Activated naive CD8-positive, alpha-beta T cell treated with anti-CD3 and anti-CD28 coated beads, Interleukin-2, amount 50 U/mL, for 16 hours (primary cell): ENCODE data around the gene VRK3.

ENCODE experiments used
- DNase-seq: peaks from one replicate; pipeline ENCODE4 v3.0.0-alpha.2; 2020; ENCODE audit warnings: low read depth, low spot score

Gene VRK3

GRCh38 chr19:49931293-49932040 lies 93.7 kb downstream of the VRK3 start:
- no peak for DNase-seq

- DNase-seq = no peak
Measured at GRCh38 chr19:49930483-49931011, 94.6 kb downstream of the VRK3 start.

DNA sequence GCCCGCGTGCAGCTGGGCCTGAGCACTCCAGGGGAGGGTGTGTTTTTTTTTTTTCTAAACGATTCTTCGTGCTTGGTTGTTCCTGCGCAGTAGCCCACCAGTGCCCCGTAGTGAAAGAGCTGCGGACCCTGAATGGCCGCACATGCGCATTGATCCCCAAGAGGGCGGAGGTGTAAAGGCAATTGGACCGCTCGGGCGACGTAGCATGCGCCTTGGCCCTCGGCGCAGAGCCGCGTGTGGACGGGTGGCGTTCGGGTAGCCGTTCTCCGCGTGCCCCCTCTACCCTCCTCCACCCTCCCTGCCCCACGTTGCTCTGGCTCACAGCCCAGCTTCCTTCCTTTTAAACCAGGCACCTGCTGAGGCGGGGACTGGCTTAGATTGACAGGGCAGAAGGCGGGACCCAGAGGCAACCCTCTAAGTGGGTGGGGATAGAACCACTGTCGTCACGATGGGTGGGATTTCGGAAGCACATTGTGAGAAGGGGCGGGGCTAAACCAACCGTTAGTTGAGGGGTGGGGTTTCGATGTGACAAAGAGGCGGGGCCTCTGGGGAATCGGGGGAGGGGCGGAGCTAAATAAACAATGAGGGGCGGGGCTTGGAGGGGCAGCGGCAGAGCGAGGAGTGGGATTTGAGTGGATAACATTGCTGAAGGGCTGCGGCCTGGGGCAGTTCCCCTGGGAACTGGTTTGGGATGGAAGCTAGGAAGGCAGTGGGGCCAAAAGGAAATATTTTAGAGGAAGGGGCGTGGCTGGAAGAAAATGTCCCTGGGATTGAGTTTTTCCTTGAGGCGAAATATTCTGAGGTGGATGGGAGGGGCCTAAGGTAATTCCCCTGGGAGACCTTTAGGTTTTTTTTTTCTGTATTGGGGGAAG lies 95.3 kb downstream of the VRK3 start:
- DNase-seq = peak; percentile 86

DNA sequence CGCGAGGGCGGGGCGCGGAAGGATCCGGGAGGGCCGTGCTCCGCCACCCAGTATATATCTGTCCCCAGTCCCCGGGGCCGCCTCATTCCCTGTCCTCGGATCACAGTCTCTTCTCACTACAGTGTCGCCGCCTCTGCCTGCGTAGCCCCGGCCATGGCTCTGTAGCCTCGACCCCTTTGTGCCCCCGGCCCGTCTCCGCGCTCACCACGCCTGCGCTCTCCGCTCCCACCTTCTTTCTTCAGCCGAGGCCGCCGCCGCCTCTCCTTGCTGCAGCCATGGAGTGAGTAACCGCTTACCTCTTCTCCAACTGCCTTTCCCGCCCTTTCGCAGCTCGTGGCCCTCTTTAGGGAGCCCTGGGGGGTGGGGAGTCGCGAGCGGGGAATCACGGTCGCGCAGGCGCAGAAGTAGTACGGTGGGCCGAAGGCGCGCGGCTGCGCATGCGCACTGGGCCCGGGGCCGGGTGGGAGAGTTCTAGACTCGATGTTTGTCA lies 96.0 kb downstream of the VRK3 start, which contains the start of the genes ATF5 and NUP62:
ATF5 (plus strand) TSS at position 85 of the 490 bp plus-strand sequence. CDS start 1,646 bp downstream, outside the sequence.
NUP62 (minus strand) TSS at position 384 of the 490 bp plus-strand sequence. CDS start 19,697 bp downstream, outside the sequence.
- peak; percentile 78 for DNase-seq

GRCh38 chr19:49927526-49928264 lies 97.5 kb downstream of the VRK3 start:
- DNase-seq = no peak

DNA sequence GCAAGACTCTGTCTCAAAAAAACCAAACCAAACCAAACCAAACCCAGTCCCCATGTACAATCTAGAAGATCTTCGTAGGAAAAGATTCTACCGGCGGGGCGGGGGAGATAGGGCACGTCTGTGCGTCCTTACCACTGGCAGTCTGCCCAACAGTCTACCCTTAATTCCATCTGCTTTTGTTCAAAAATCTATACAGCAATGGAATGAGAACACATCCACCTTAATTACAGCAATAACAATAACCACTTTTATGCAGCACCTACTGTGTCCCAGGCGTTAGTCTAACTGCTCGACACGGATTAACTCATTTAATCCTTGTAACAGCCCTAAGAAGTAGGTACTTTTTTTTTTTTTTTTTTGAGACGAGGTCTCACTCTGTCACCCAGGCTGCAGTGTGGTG lies 98.7 kb downstream of the VRK3 start:
- DNase-seq = no peak
